ENCODE measurements around the gene SIX3.

DNA sequence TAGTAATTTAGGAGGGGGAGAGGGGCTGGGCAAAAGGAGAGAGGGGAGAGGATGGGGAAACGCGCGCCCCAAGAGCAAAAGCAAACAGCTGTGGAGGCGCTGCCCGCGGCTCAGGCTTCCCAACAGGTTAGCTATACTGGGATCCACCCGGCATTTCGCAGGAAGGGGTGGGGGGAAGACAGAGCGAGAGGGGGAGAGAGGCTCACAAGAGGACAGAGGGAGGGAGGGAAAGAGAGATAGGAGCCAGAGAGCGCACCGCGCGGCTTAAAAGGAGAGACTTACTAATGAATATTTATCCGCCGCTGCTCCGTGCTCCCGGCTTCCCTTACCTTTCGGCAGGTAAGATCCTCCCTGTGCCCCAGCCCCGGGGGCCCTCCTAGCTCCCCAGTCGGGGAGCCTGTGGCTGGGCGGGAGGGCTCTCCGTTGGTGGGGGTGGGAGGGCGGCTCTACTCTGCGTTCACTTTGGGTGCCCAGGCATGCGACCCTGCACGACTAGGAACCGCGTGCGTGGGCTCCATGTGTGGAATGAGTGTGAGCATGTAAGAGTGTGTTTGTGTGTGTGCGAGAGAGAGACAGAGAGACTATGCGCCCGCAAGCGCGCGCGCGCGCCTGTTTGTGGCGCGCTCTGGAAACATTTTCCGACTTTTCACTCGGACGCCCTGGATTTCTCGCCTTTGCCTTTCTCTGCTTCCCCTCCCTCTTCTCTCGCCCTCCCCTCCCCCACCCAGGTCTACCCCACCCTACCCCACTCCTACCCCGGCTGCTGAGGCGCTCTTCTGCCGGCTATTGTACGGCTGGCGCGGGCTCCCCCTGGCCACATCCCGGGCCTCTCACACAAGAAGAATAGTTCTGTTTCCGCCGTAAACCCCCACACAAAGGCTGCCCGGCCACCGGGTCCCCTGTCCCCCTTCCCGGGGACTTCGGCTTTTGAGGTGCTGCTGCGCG, 7.2 kb upstream of the SIX3 start:
- TF ChIP-seq, protein P1, sequence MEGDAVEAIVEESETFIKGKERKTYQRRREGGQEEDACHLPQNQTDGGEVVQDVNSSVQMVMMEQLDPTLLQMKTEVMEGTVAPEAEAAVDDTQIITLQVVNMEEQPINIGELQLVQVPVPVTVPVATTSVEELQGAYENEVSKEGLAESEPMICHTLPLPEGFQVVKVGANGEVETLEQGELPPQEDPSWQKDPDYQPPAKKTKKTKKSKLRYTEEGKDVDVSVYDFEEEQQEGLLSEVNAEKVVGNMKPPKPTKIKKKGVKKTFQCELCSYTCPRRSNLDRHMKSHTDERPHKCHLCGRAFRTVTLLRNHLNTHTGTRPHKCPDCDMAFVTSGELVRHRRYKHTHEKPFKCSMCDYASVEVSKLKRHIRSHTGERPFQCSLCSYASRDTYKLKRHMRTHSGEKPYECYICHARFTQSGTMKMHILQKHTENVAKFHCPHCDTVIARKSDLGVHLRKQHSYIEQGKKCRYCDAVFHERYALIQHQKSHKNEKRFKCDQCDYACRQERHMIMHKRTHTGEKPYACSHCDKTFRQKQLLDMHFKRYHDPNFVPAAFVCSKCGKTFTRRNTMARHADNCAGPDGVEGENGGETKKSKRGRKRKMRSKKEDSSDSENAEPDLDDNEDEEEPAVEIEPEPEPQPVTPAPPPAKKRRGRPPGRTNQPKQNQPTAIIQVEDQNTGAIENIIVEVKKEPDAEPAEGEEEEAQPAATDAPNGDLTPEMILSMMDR (IDR thresholded peaks at IDR 0.05): no peak
- TF ChIP-seq POLR2A (IDR thresholded peaks at IDR 0.05): no peak

Measured in right lobe of liver (tissue), 4 donors.